Kidney (tissue), 14 donors: ENCODE results near the gene CDX1. TPM values are rescaled to one million over a fixed set of nuclear protein-coding genes. Genes with fewer than 3 reads are reported as not detected.

Source experiments
- DNase-seq, 5 donors: peaks; one replicate each; pipeline ENCODE4 v3.0.0-alpha.2; 2013 to 2020
- FAIRE-seq: peaks from 2 replicates; lab custom pipeline; 2012; peaks lifted over from hg19 to GRCh38; lab: Jason Lieb, UNC
- H3K27ac ChIP-seq, 2 donors: one replicate each; pipeline ENCODE4 v1.7.0; 2013; ENCODE audit warnings: low read depth in 2 of 2, low read length in 2 of 2, inconsistent platforms in 1 of 2
- H3K27me3 ChIP-seq: one replicate; pipeline ENCODE4 v1.7.1; 2013; ENCODE audit warnings: low read length, inconsistent platforms; ENCODE audit not compliant: control insufficient read depth, insufficient read depth
- H3K36me3 ChIP-seq, 3 donors: one replicate each; pipeline versions ENCODE4 v1.7.0 to v1.7.1; 2013; ENCODE audit warnings: low read length in 3 of 3, control low read depth in 1 of 3, inconsistent platforms in 1 of 3; ENCODE audit not compliant: insufficient read depth in 3 of 3, control insufficient read depth in 2 of 3
- H3K4me1 ChIP-seq, 3 donors: one replicate each; pipeline versions ENCODE4 v1.7.0 to v1.7.1; 2013; ENCODE audit warnings: low read length in 3 of 3, inconsistent platforms in 1 of 3, low read depth in 1 of 3; ENCODE audit not compliant: control insufficient read depth in 2 of 3, insufficient read depth in 2 of 3
- H3K4me3 ChIP-seq, 3 donors: one replicate each; pipeline versions ENCODE4 v1.7.0 to v1.8.1; 2013; ENCODE audit warnings: low read length in 3 of 3, control low read depth in 1 of 3, inconsistent platforms in 1 of 3
- H3K9ac ChIP-seq, 3 donors: one replicate each; pipeline versions ENCODE4 v1.7.0 to v1.7.1; 2013; ENCODE audit warnings: low read length in 3 of 3, control low read depth in 1 of 3, inconsistent platforms in 1 of 3
- H3K9me3 ChIP-seq, 3 donors: one replicate each; pipeline versions ENCODE4 v1.7.0 to v1.7.1; 2013; ENCODE audit warnings: low read length in 3 of 3, control low read depth in 1 of 3, inconsistent platforms in 1 of 3; ENCODE audit not compliant: control insufficient read depth in 2 of 3, insufficient read depth in 1 of 3
- intact Hi-C: fragments of 100-400 bp; cut with DNase I; formaldehyde crosslinking; loops from one replicate; pipeline ENCODE4 v1.11.1; 2022
- polyA plus RNA-seq: library from polyadenylated mRNA; stranded (reverse); fragments of 350-450 nt; fragmentation: Illumina TruSeq; extraction: RNeasy Lipid Tissue Mini Kit (QIAGEN cat#74804); gene quantifications from one replicate; pipeline ENCODE4 v1.2.3, GENCODE V29; 2014; ENCODE audit warnings: low read depth, low replicate concordance; ENCODE audit not compliant: insufficient read depth
- total RNA-seq: library from RNA; stranded (reverse); fragmentation: NEBNext Ultra II Directional; extraction: Animal tissue kit (Norgen Biotek cat#: 25700); gene quantifications from one replicate; pipeline ENCODE4 v1.2.1, GENCODE V29; 2021
- TF ChIP-seq, protein P1 (sequence below): IDR thresholded peaks from 3 replicates; pipeline ENCODE4 v1.5.1; 2012; ENCODE audit warnings: mild to moderate bottlenecking, moderate library complexity, borderline replicate concordance; ENCODE audit not compliant: insufficient read depth; ENCODE audit errors: extremely low read depth
- donor health status: control.
- donor health status: control.
- donor health status: control.
- donor health status: control.
- donor health status: control.
- donor health status: DM: yes; HTN: yes; CAD: no.
- donor health status: Normal renal cell carcinoma (clear cell type).

The CDX1 gene
- total and polyA plus RNA-seq, 2 donors from 2014 or later: 0.39 TPM; not detected in 1

GRCh38 chr5:150163547-150164059 lies 3.0 kb upstream of the CDX1 start:
- intact Hi-C loops: no loop called here
- FAIRE-seq (no peak), DNase-seq (no peak)
- Histone ChIP-seq H3K9ac (no peak overlapping the region), H3K36me3 (no peaks in the 10 kb centered on the region), H3K9me3 (no peaks in the 10 kb centered on the region), H3K4me1 (peaks cover 0 to 12% (median 11%) of the 10 kb centered on the region in 3 donors), H3K27ac (no peak overlapping the region), H3K4me3 (no peak overlapping the region), H3K27me3 (peaks cover 4% of the 10 kb centered on the region)
- TF ChIP-seq, protein P1, sequence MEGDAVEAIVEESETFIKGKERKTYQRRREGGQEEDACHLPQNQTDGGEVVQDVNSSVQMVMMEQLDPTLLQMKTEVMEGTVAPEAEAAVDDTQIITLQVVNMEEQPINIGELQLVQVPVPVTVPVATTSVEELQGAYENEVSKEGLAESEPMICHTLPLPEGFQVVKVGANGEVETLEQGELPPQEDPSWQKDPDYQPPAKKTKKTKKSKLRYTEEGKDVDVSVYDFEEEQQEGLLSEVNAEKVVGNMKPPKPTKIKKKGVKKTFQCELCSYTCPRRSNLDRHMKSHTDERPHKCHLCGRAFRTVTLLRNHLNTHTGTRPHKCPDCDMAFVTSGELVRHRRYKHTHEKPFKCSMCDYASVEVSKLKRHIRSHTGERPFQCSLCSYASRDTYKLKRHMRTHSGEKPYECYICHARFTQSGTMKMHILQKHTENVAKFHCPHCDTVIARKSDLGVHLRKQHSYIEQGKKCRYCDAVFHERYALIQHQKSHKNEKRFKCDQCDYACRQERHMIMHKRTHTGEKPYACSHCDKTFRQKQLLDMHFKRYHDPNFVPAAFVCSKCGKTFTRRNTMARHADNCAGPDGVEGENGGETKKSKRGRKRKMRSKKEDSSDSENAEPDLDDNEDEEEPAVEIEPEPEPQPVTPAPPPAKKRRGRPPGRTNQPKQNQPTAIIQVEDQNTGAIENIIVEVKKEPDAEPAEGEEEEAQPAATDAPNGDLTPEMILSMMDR: no peak

- Histone ChIP-seq H3K9ac (no peak overlapping the region), H3K36me3 (no peaks in the 10 kb centered on the region), H3K27me3 (peaks cover 4% of the 10 kb centered on the region), H3K4me3 (no peak overlapping the region), H3K9me3 (no peaks in the 10 kb centered on the region), H3K27ac (no peak overlapping the region), H3K4me1 (peaks cover 0 to 11% (median 9%) of the 10 kb centered on the region in 3 donors)
- TF ChIP-seq, protein P1: no peak
- DNase-seq (no peak), FAIRE-seq (no peak)
- intact Hi-C loops: no loop called here
Measured at GRCh38 chr5:150164211-150164980, 2.2 kb upstream of the CDX1 start.

DNA sequence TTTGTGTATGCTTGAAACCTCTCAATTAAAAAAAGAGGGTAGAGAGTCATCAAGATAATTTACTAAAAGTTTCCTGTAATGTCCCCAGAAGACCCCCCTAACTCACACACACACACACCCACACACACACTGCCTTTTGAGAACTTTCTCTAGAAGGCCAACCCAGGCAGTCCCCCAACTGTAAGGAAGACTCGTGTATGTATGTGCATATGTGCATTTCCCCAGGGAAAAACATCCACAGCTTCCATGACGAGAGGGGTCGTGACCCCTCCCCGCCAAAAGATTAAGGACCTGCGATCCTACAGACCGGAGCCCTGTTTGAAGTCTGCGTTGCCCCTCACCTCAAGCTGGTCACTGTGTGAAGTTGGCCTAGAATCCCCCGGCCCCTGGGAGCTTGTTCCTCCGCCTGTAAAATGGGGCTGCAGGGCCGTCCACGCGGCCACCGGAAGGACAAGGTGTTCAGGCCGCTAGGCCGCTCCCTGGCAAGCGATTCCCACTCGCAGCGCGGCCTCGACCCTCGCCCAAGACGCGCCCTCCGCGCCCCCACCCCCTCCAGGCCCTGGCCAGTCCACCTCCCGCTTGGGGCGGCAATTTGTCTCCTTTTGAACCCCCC lies 435 bp upstream of the CDX1 start:
- Histone ChIP-seq H3K9me3 (no peaks in the 10 kb centered on the region), H3K27ac (no peak overlapping the region), H3K36me3 (no peaks in the 10 kb centered on the region), H3K27me3 (peaks cover 5% of the 10 kb centered on the region), H3K4me1 (peaks cover 0 to 9% (median 6%) of the 10 kb centered on the region in 3 donors), H3K4me3 (no peak overlapping the region), H3K9ac (no peak overlapping the region)
- intact Hi-C loops: no loop called here
- no peak for DNase-seq
- no peak for FAIRE-seq
- TF ChIP-seq, protein P1: no peak
